Activated T-helper 9 cell treated with anti-CD3 and anti-CD28 coated beads, Interleukin-2, amount 50 U/mL, for 16 hours (primary cell): Measurements from ENCODE around the gene NLRP1.

ENCODE experiments used
- DNase-seq: peaks from one replicate; pipeline ENCODE4 v3.0.0-alpha.2; 2020; ENCODE audit warnings: low read depth

Gene NLRP1

DNA sequence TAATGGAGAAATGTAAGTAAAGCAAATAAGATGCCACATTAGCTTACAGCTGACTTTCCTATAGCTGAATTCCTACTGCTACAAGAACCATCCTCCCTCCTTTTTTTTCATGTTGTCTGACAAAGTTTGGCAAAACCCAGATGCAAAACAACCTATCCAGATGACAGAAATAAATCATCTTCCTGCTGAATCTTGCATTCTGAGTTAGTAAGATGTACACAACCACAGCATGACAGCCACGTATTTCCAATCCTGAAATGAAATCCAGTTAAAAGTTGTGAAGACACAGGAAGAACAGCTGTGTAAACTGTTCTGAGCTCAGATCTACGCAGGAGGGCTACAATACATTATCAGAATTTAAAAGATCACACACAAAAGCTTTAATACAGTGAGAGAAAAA lies 110.4 kb downstream of the NLRP1 start:
- no peak for DNase-seq

DNA sequence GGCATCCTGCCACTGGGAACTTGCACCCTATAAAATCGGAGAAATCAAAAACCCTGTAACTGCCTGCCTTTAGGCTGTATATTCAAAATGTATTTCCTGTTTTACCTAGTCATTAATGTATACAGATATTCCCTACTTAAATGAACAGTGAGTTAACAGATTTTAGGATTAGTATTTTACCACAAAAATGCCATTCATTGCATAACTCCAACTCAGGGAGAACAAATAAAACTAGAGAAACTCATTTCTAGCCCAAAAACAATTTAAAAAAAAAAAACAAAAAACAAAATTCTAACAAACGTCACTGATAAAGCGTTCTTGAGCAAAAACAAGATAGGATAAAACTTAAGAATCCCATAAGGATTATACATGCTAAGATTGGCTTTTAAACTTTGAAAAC lies 111.8 kb downstream of the NLRP1 start:
- DNase-seq: no peak

DNA sequence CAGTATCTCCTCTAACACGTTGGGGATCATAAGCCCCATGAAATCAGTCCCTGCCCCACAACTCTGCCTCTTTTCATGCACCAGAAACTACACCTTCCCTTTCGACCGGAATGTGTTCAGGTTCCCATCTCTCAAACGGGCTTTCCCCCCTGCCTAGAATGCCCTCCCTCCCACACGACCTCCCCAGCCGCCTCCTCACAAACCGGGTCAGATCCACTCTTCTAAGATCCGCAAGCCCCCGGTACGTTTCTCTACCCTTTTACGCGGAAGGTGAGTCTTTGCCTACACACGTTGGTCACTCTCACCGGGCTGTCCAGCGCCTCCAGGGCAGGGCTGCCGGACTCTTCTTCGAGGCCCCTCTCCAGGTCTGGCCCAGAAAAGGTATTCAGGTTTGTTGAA lies 116.2 kb downstream of the NLRP1 start:
- no peak for DNase-seq

DNA sequence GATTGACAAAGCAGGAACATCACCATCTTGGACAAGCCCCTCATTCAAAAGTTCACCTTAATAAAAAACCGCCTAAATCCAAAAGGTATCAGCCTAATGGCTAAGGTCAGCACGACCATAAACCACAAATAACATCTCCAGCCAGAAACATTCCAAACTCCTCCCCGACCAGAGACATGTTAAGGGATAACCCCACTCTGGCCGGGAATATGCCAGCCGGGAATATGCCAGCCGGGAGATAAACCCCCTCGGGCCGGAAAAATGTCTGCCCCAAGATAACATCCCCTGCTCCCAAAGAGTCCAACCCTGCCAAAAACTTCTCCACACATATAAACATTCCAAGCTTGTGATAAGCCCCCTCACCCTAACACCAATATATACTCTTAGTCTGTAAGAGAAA lies 116.9 kb downstream of the NLRP1 start:
- DNase-seq: no peak

DNA sequence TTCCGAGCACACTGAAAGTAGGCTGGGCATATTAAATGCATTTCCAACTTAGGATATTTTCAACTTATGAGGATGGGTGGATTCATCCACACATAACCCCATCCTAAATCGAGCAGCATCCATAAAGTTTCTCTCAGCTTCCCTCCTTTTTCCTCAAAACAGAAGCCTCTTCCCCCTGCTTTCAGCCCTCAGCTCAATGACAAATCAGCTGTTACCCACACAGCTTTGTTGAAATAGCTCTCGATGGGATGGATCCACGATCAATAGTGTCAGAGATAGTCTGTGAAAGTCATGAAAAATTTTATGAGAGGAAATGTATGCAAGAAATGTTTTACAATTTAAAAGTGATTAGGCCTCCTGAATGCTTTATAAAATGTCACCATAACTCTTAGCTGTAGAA lies 118.0 kb downstream of the NLRP1 start:
- DNase-seq: no peak

DNA sequence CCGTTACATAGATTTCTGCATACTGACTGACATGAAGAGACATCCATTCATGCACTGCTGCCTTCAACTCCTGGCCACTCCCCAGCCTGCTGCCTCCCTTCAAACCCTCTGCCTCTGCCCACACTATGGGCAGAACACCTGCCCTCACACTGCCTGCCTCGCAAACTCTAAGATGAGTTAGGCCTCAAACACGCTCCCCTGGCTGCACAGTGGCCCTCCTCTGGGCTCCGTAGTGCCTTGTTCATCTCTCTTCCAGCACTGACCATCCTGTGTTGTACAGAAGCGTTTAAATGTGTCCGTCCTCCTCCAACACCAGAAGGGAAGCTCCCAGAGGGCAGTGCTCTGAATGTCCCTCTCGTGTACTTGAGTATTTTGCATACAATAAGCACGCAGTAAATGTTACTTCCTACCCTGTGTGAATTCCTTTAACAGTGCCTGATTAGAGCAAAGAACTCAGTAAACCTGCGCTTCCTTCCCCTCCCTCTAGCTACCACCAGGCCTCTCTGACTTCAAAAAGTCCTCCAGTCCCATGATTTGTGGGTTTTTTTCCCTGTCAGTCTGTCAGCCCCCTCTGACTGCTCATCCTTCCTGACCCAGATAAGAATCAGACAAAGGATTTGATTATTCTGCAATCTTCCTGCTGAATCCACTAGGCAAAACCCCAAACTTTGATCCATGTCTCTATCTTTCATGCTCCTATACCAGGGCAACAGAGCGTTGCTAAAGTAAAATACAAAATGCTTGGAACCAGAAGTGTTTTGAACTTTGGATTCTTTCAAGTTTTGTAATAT lies 119.4 kb downstream of the NLRP1 start:
- no peak for DNase-seq
